Non-pigmented ciliary epithelial cell (primary cell): ENCODE measurements around the gene ARL5A.
"Not testable (repeated sequence)": the region's sequence is repeated elsewhere in the genome, so short reads cannot be mapped to it uniquely, and the experiment has no call there.

Experiments
- DNase-seq: peaks from one replicate; pipeline ENCODE4 v3.0.0-alpha.2; 2010; ENCODE audit warnings: low read depth

ARL5A gene

GRCh38 chr2:151828143-151828889 lies at the start of gene ARL5A:
Gene ARL5A (minus strand): TSS chr2:151828421. CDS start chr2:151828176, 245 bp downstream.
- DNase-seq: peak; percentile 78

- not testable (repeated sequence) for DNase-seq
Measured at GRCh38 chr2:151875631-151876030, 47.4 kb upstream of the ARL5A start.

GRCh38 chr2:151872463-151872862 lies 44.2 kb upstream of the ARL5A start:
- DNase-seq: no peak

GRCh38 chr2:151869291-151869690 lies 41.1 kb upstream of the ARL5A start:
- no peak for DNase-seq

- DNase-seq: no peak
Measured at GRCh38 chr2:151862700-151863099, 34.5 kb upstream of the ARL5A start.

- DNase-seq: no peak
Measured at GRCh38 chr2:151861174-151861573, 33.0 kb upstream of the ARL5A start.

GRCh38 chr2:151860613-151861146 lies 32.5 kb upstream of the ARL5A start:
- DNase-seq: no peak

- no peak for DNase-seq
Measured at GRCh38 chr2:151860210-151860609, 32.0 kb upstream of the ARL5A start.

GRCh38 chr2:151857650-151858049 lies 29.4 kb upstream of the ARL5A start:
- DNase-seq: no peak

GRCh38 chr2:151855111-151855510 lies 26.9 kb upstream of the ARL5A start:
- no peak for DNase-seq

GRCh38 chr2:151853070-151853758 lies 25.0 kb upstream of the ARL5A start:
- DNase-seq: no peak

GRCh38 chr2:151852260-151853069 lies 24.2 kb upstream of the ARL5A start:
- DNase-seq: no peak

- DNase-seq: no peak
Measured at GRCh38 chr2:151851761-151852160, 23.5 kb upstream of the ARL5A start.

- DNase-seq: no peak
Measured at GRCh38 chr2:151849413-151850010, 21.3 kb upstream of the ARL5A start.

- no peak for DNase-seq
Measured at GRCh38 chr2:151845884-151846283, 17.7 kb upstream of the ARL5A start.

GRCh38 chr2:151845481-151845880 lies 17.3 kb upstream of the ARL5A start:
- no peak for DNase-seq

GRCh38 chr2:151844211-151844896 lies 16.1 kb upstream of the ARL5A start:
- no peak for DNase-seq

- no peak for DNase-seq
Measured at GRCh38 chr2:151843691-151844061, 15.5 kb upstream of the ARL5A start.

- DNase-seq: no peak
Measured at GRCh38 chr2:151842830-151843690, 14.8 kb upstream of the ARL5A start.

- DNase-seq: no peak
Measured at GRCh38 chr2:151841047-151841424, 12.8 kb upstream of the ARL5A start.
